ENCODE measurements around the gene FCAMR. TPM values are rescaled to one million over a fixed set of nuclear protein-coding genes. Genes with fewer than 3 reads are reported as not detected.

The FCAMR gene
- total and polyA plus RNA-seq, 2 donors (not counting 1 experiment from before 2014, with no cell fraction given) = not detected

DNA sequence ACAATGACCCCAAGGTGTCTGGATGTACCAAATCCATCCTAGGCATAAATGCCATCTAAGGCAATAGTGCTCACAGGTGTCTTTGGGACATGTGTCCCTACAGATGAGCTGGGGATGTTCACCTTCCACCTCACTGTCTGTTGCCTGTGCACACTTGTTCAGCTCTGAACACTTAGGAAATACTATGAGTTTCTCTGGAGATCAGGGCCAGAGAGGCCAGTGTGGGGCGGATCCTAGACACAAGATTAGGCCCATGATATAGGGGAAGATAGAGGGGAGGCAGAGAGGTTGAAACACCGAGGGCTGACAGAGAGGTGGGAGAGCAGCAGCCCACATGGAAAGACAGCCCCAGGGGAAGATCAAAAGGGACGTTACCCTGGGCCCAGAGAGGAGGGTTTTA is 36.7 kb upstream of the FCAMR start:
- no peaks in the 10 kb centered on the region for H3K36me3 ChIP-seq (ENCODE audit: control insufficient read depth, insufficient read depth, low read length)
- H2AFZ ChIP-seq (ENCODE audit: low read length) = no peak overlapping the region
- H3K4me1 ChIP-seq (ENCODE audit: control insufficient read depth, extremely low read depth, insufficient read depth, low read length) = no peaks in the 10 kb centered on the region
- peak overlapping the region; percentile 26 for H3K4me2 ChIP-seq (ENCODE audit: extremely low read depth, insufficient read depth, low read length)
- no peak overlapping the region for H3K9ac ChIP-seq (ENCODE audit: insufficient read depth, low read length)
- H3K27ac ChIP-seq (ENCODE audit: insufficient read depth, low read length) = no peak overlapping the region
- no peaks in the 10 kb centered on the region for H3K9me3 ChIP-seq (ENCODE audit: control insufficient read depth, insufficient read depth, low read depth, low read length)
- H4K20me1 ChIP-seq (ENCODE audit: control insufficient read depth, extremely low read depth, insufficient read depth, low read length) = no peaks in the 10 kb centered on the region
- no peak overlapping the region for H3K4me3 ChIP-seq (replicated peaks in 1 of 4; ENCODE audit: control extremely low read depth in 1 of 4, insufficient read depth in 1 of 4, low read depth in 3 of 4, low read length in 4 of 4)
- DNase-seq (ENCODE audit: low read depth in 2 of 2) = no peak
- H3K79me2 ChIP-seq (ENCODE audit: control insufficient read depth, insufficient read depth, low read length) = no peaks in the 10 kb centered on the region
- TF ChIP-seq EZH2 (IDR thresholded peaks at IDR 0.05; ENCODE audit: low read length, missing control alignments) (no peak), CTCF (conservative IDR thresholded peaks at IDR 0.05 in 1 of 2, IDR thresholded peaks at IDR 0.05 in 1 of 2; ENCODE audit: low read depth in 1 of 2, low read length in 2 of 2) (no peak)
- H3K27me3 ChIP-seq (ENCODE audit: control insufficient read depth, insufficient read depth, low read length) = no peaks in the 10 kb centered on the region

DNA sequence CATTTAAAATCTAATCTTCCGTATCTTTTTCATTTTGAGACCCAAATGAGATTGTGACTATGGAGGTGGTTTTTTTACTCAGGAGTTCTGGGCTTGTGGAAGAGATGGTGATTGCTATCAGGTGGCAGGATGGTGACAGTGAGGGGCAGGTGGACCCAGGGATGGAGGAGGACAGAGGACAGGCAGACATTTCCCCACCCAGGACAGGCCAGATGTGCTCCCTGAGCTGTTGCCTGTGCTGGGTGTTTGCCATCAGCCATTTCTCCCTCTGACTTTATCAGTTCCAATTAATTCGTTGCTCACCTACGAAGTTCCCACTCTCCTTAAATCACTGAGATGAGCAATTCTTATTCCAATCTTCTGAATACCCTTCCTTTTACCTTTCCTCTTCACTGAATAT is 35.8 kb upstream of the FCAMR start:
- Histone ChIP-seq H3K36me3 (ENCODE audit: control insufficient read depth, insufficient read depth, low read length) (no peaks in the 10 kb centered on the region), H3K9me3 (ENCODE audit: control insufficient read depth, insufficient read depth, low read depth, low read length) (no peaks in the 10 kb centered on the region), H3K27ac (ENCODE audit: insufficient read depth, low read length) (no peak overlapping the region), H2AFZ (ENCODE audit: low read length) (no peak overlapping the region), H3K4me3 (replicated peaks in 1 of 4; ENCODE audit: control extremely low read depth in 1 of 4, insufficient read depth in 1 of 4, low read depth in 3 of 4, low read length in 4 of 4) (no peak overlapping the region), H3K27me3 (ENCODE audit: control insufficient read depth, insufficient read depth, low read length) (no peaks in the 10 kb centered on the region), H4K20me1 (ENCODE audit: control insufficient read depth, extremely low read depth, insufficient read depth, low read length) (no peaks in the 10 kb centered on the region), H3K79me2 (ENCODE audit: control insufficient read depth, insufficient read depth, low read length) (no peaks in the 10 kb centered on the region), H3K4me1 (ENCODE audit: control insufficient read depth, extremely low read depth, insufficient read depth, low read length) (no peaks in the 10 kb centered on the region), H3K4me2 (ENCODE audit: extremely low read depth, insufficient read depth, low read length) (no peak overlapping the region), H3K9ac (ENCODE audit: insufficient read depth, low read length) (no peak overlapping the region)
- no peak for DNase-seq (ENCODE audit: low read depth in 2 of 2)
- no peak for TF ChIP-seq CTCF (conservative IDR thresholded peaks at IDR 0.05 in 1 of 2, IDR thresholded peaks at IDR 0.05 in 1 of 2; ENCODE audit: low read depth in 1 of 2, low read length in 2 of 2)

GRCh38 chr1:207004931-207005830 is 34.9 kb upstream of the FCAMR start:
- no peaks in the 10 kb centered on the region for H3K4me1 ChIP-seq (ENCODE audit: control insufficient read depth, extremely low read depth, insufficient read depth, low read length)
- TF ChIP-seq EZH2 (IDR thresholded peaks at IDR 0.05; ENCODE audit: low read length, missing control alignments) = no peak
- TF ChIP-seq CTCF (conservative IDR thresholded peaks at IDR 0.05 in 1 of 2, IDR thresholded peaks at IDR 0.05 in 1 of 2; ENCODE audit: low read depth in 1 of 2, low read length in 2 of 2) = peak; percentile 75 to 85
- no peak overlapping the region for H3K4me3 ChIP-seq (replicated peaks in 1 of 4; ENCODE audit: control extremely low read depth in 1 of 4, insufficient read depth in 1 of 4, low read depth in 3 of 4, low read length in 4 of 4)
- H4K20me1 ChIP-seq (ENCODE audit: control insufficient read depth, extremely low read depth, insufficient read depth, low read length) = no peaks in the 10 kb centered on the region
- no peaks in the 10 kb centered on the region for H3K79me2 ChIP-seq (ENCODE audit: control insufficient read depth, insufficient read depth, low read length)
- no peaks in the 10 kb centered on the region for H3K27me3 ChIP-seq (ENCODE audit: control insufficient read depth, insufficient read depth, low read length)
- no peaks in the 10 kb centered on the region for H3K36me3 ChIP-seq (ENCODE audit: control insufficient read depth, insufficient read depth, low read length)
- H2AFZ ChIP-seq (ENCODE audit: low read length) = no peak overlapping the region
- no peaks in the 10 kb centered on the region for H3K9me3 ChIP-seq (ENCODE audit: control insufficient read depth, insufficient read depth, low read depth, low read length)
- H3K27ac ChIP-seq (ENCODE audit: insufficient read depth, low read length) = no peak overlapping the region
- DNase-seq (ENCODE audit: low read depth in 2 of 2) = peak; percentile 63 to 80
- no peak overlapping the region for H3K4me2 ChIP-seq (ENCODE audit: extremely low read depth, insufficient read depth, low read length)
- H3K9ac ChIP-seq (ENCODE audit: insufficient read depth, low read length) = no peak overlapping the region
